CD4-positive, alpha-beta T cell treated with Interleukin-4 for 1 hour (primary cell): ENCODE results near the gene CBLN3.

Experiments
- DNase-seq, 2 donors: peaks; one replicate each; pipeline ENCODE4 v3.0.0-alpha.2; 2020 to 2022

CBLN3 gene

DNA sequence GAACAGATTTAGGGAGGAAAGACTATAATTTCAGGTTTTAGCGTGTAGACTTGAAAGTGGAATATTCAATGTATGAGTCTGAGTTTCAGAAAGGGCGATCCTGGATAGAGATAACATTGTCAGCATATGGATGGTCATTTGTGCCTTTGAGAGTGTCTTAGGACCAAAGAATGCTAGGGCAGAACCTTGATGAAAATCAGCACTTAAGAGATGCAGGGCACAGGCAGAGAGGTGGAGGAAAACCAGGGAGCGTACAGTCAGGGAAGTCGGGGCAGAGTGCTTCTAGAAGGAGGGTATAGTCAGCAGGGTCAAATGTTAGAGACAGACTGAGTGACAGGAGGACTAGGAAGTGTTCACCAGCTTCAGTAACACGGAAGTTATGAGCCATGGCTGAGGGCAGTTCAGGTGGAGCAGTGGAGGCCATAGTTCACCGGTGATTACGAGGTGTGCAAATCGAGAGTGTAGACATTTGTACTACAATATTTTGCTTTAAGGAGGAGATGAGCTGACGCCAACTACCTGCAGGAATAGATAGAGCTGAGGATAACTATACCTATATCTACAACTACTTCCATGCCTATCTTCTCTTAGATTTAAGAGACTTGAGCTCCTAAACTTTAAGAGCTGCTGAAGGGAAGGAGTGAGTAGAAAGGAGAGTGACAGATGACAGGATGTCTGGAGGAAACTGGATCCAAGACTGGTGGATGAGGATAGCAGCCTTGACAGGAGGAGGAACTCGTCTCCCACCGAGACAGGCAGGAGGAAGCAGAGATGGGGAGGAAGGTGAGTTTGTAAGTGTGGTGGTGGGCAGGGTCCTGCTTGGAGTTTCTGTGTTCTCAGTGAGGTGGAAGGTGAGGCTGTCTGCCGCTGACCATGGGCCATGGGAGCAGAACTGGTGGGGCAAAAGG lies 6.5 kb downstream of the CBLN3 start:
- DNase-seq: no peak

DNA sequence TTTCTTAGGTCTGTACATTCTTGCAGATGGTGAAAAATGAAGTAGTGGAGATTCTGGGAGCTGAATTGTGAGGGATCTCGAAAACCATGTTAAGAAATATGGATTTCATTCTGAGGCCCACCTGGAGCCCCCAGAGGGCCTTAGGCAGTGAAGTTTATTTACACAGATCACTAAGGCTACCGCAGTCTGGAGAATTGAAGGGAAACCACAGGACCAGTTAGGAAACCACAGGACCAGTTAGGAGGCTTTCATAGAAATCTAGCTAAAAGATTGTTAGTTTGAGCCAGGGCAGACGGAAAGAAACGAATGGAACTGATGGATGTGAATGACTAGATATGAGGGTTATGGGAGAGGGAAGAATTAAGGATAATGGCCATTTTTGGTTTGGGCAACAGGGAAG lies 7.2 kb downstream of the CBLN3 start:
- no peak for DNase-seq

DNA sequence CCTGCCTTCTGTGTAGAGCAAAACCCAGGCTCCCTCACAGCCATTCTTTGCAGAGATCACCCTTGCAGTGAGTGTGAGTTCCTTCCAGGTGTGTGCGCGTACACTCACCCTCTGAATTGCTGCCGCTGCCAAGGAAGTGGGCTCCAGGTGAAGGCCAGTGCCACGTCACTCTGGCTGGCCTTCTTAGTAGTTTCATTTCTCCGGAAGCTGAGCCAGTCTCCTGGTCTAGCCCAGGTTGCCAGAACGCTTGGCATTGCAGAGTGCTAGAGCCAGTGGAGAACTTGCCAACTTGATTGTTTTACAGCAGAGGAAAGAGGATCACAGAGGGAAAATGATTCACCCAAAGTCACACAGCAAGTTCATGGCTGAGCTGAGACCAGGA lies 11.0 kb downstream of the CBLN3 start:
- no peak for DNase-seq

DNA sequence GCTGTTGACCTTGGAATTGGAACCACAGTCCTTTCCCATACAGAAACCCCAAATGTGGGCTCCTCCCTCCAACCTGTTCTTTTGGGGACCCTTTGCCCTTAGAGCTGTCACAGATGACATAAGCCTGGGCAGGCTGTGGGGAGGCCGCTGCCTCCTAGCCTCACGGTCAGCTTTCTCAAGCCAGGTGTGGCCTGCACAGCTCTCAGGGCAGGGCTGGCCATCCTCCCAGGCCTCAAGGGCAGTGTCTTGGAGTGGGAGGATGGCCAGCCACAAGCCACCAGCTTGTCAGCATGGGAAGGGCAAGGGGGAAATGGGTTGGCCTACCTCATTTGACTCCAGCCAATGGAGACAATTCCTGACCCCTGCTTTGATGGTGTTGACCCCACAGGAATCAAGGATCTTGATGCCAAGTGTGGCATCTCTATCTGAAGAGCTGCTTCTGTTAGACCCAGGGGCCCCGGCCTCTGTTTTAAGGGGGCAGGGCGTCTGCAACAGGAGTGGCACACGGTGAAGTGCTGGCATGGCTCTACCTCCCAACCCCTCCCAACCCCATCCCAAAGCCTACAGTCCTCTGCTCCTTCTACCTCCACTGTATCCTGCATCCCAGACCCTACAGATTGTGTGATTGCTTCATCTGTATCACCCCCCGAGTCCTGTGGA lies 11.5 kb downstream of the CBLN3 start:
- no peak for DNase-seq

DNA sequence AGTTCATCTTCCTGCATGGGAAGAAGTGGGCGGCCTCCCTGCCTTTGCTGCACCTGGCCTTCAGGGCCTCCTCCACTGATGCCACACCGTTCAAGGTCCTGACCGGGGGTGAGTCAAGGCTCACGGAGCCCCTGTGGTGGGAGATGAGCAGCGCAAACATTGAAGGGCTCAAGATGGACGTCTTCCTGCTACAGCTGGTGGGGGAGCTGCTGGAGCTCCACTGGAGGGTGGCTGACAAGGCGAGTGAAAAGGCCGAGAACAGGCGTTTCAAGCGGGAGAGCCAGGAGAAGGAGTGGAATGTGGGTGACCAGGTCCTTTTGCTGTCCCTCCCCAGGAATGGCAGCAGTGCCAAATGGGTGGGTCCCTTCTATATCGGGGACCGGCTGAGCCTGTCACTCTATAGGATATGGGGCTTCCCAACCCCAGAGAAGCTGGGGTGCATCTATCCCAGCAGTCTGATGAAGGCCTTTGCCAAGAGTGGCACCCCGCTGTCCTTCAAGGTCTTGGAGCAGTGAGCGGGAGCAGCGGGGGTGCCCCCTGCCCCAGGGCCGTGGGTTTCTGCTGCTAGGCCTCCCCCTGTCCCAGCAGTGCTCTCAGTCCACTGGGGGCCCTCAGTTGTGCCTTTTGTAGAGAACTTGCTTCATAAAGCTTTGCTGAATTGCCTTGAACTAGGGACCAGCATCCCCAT lies 12.4 kb downstream of the CBLN3 start:
- DNase-seq: no peak

DNA sequence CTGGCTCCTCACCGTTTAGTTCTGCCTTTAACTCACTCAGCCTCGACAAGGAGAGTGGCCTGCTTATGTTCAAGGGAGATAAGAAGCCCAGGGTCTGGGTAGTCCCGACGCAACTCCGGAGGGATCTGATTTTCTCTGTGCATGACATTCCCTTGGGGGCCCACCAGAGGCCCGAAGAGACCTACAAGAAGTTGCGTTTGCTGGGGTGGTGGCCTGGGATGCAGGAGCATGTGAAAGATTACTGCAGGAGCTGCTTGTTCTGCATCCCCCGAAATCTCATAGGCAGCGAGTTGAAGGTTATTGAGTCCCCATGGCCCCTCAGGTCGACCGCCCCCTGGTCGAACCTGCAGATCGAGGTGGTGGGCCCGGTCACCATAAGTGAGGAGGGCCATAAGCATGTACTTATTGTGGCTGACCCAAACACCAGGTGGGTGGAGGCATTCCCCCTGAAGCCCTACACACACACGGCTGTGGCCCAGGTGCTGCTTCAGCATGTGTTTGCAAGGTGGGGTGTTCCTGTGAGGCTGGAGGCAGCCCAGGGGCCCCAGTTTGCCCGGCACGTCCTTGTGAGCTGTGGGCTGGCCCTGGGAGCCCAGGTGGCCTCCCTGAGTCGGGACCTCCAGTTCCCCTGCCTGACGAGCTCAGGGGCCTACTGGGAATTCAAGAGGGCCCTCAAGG lies 13.1 kb downstream of the CBLN3 start:
- DNase-seq: no peak

DNA sequence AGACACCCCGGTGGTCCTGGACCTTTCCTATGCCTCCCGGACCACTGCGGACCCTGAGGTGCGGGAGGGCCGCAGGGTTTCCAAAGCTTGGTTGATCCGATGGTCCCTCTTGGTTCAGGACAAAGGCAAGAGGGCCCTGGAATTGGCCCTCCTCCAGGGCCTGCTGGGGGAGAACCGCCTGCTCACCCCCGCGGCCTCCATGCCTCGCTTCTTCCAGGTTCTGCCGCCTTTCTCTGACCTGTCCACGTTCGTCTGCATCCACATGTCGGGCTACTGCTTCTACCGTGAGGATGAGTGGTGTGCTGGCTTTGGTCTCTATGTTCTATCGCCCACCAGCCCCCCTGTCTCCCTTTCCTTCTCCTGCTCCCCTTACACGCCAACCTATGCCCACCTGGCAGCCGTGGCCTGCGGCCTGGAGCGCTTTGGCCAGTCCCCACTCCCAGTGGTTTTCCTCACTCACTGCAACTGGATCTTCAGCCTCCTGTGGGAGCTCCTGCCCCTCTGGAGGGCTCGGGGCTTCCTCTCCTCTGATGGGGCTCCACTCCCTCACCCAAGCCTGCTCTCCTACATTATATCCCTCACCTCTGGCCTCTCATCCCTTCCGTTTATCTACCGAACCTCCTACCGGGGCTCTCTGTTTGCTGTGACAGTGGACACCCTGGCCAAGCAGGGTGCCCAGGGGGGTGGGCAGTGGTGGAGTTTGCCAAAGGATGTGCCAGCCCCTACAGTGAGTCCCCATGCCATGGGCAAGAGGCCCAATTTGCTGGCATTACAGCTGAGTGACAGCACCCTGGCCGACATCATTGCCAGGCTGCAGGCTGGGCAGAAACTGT lies 13.8 kb downstream of the CBLN3 start:
- DNase-seq: no peak

DNA sequence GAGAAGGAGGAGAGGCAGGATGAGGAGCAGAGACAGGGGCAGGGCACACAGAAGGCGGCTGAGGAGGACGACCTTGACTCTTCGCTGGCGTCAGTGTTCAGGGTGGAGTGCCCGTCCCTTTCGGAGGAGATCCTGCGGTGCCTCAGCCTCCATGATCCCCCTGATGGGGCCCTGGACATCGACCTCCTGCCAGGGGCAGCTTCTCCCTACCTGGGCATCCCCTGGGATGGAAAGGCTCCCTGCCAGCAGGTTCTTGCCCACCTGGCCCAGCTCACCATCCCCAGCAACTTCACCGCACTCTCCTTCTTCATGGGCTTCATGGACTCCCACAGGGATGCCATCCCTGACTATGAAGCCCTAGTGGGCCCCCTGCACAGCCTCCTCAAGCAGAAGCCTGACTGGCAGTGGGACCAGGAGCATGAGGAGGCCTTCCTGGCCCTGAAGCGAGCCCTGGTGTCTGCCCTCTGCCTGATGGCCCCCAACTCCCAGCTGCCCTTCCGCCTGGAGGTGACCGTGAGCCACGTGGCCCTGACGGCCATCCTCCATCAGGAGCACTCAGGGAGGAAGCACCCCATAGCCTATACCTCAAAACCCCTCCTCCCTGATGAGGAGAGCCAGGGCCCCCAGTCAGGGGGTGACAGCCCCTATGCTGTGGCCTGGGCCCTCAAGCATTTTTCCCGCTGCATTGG lies 14.6 kb downstream of the CBLN3 start:
- no peak for DNase-seq

DNA sequence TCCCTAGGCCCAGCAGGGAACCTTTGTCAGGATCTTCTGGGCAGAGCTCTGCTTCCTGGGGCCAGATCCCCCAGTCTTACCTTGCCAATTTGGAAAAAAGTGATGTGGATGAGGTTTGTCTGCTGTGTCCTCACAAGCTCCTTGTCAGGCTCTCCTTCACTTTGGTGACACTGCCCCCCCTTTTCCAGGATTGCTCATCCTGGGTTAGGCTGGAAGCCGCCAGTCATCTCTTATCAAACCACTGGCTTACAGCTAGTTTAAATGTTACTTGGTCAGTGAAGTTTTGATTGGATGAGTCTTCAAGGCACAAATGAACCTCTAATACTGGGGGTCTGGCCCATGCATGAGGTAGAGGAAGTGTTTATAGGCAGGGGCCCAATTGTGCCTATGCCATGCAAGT lies 15.4 kb downstream of the CBLN3 start:
- DNase-seq: no peak

DNA sequence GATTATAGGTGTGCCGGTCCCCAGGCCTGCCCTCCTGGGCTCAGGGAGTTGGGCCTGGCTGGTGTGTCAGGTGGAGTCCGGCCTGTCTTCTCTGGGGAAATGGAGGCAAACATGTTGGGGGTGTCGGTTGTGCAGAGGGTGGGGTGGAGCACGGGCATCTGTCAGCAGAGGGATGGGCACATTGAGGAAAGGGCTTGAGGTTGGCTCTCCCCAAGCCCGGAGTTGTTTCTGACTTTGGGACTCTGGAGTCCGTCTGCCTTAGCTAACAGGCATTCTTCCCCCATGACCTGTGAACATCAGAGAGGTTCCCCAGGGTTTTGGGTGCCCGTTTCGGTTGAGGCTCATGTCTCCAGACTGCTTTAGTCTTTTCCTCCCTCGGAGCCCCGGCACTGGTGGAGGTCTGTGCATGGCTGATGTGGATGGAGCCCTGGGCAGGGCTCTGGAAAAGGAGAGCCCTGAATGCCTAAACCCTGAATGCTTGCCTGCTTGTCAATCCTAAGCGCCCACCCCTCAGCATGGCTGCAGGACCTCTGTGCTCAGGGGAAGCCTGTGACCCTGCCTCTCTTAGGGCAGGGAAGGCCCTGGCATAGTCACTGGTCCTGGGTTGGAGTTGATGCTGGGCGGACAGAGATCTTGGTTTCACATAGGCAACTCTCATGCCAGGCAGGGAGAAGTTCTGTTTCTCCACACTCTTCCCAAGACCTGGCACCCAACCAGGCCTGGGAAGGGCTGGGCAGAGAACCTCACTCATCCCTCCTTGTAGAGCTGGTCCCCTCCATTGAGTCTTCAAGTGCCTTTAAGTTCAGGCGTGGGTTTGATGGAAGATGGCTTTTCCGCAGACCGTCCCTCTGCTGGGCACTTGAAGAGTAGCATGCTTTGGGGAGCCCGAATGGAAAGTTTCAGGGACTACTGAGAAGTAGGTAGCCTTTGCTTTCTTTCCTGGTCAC lies 17.8 kb downstream of the CBLN3 start:
- peak; percentile 44 to 50 for DNase-seq

DNA sequence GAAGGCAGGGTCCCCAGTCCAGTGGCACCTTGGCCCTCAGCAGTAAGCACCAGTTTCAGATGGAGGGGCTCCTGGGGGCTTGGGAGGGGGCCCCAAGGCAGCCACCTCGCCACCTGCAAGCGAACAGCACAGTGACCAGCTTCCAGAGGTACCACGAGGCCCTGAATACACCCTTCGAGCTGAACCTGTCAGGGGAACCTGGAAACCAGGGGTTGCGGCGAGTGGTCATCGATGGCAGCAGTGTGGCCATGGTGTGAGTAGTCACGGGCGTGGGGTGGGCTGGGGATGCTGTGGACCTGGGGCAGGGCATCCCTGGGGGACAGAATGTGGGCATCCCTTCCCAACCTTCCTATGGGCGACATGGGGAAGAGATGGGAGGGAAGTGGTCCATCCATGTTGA lies 19.5 kb downstream of the CBLN3 start:
- no peak for DNase-seq

DNA sequence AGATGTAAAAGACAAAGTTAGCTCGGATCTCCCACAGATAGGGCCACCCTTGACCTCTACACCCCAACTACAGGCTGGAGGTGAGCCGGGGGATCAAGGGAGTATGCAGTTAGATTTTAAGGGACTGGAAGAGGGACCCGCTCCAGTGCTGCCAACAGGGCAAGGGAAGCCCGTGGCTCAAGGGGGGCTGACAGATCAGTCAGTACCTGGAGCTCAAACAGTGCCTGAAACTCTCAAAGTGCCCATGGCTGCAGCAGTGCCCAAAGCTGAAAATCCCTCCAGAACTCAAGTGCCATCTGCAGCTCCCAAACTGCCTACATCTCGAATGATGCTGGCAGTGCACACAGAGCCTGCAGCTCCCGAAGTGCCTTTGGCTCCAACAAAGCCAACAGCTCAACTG lies 20.3 kb downstream of the CBLN3 start:
- no peak for DNase-seq

DNA sequence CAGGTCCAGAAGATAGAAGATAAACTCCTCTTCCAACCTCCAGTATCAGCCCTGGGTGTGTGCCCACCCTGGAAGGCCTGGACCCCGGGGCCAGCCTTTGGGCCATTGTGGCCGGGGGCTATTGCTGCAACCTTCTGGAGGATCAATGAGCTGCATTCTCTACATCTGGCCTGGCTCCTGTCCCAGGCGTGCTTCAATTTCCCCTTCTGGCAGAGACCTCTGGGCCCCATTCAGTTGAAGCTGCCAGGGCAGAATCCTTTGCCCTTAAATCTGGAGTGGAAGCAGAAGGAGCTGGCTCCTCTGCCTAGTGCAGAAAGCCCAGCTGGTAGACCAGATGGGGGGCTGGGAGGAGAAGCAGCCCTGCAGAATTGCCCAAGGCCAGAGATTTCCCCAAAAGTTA lies 20.7 kb downstream of the CBLN3 start:
- no peak for DNase-seq

DNA sequence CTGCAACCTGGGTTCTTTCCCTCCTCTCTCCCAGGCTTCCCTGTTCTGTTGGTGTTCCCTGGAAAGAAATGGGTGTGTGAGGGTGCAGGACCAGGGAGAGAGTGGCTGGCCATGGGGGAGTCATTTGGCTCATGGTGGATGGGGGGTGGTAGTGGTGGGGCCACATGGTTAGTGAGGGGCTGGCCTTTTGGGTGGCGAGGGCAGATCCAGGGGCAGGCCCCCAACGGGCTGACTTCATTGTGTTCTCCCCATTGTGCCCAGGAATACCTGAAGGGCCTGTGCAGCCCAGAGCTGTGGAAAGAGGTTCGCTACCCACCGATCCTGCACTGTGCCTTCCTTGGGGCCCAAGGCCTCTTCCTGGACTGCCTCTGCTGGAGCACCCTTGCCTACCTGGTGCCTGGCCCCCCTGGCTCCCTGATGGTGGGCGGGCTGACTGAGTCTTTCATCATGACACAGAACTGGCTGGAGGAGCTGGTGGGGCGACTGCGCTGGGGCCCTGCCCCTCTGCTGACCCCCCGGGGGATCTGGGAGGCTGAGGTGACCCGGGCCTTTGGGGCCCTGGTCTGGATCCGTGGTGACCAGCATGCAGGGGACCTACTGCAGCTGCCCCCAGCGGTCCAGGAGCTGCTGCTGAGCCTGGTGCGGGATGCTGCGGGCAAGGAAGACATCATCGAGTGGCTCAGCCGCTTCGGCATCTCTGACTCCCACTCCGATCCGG lies 21.7 kb downstream of the CBLN3 start:
- no peak for DNase-seq

DNA sequence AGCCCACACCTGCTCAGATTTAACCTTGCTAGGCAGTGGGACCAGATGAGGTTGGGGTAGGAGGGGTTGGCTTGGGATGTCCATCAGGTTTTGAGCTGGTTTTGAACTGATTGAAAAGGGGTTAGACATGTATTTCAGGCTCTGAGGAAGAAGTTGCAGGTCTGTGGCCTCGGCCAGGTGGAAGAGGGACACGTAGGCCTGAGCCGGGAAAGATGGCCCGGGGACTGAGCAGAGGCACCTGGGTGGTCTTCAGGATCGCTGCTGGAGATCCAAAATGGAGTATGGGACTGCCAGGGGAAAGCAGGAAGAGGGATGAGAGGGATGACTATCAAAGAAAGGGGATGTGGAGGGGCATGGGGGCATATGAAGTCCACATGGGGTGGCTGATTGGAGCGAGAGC lies 23.1 kb downstream of the CBLN3 start:
- no peak for DNase-seq

DNA sequence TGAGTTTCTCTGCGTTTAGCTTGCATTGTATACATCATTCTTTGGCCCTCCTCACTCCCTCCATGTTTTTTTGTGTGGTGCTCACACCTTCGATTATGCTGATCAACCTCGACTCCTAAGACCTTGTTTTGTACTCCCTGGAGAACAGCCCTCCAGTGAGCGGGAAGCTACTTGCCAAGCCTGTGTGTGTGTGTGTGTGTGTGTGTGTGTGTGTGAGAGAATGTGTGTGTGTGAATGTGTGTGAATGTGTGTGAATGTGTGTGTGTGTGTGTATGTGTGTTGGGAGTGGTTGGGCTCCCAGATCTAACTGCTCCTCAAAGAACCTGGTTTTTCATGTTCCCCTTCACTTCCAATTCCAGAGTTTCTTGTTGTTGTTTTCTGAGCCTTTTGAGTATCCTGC lies 24.7 kb downstream of the CBLN3 start:
- DNase-seq: no peak

DNA sequence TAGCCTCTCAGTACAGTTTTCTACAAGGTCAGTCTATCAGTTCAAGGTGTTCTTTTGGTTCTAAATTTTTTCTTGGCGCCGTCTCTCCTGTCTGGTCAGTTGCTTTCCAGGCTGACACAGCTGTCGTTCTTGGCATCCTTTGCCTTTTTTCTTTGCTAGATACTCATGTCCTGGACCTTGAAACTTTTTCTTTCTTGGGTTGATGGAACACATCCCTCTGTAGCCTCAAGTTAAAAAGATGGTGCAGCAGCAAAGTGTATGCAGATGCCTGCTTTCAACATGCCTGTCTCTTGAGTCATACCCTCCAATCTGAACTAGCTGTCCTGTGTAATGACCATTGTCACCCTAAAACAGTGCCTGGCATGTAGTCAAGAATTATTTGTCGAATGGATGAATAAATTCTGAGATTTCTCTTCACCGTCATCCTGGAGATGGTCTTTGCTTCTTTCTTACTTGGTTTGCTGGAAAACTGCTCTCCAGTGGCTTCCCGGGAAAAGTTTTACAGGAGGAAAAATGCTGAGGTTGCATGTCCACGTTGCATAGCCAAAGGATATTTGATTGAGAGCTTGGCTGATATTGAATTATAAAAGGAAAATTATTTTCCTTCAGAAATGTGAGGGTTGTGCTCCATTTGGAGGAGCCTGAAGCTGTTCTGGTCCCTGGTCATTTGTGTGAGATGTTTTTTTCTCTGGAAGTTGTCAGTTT lies 26.0 kb downstream of the CBLN3 start:
- DNase-seq: no peak

DNA sequence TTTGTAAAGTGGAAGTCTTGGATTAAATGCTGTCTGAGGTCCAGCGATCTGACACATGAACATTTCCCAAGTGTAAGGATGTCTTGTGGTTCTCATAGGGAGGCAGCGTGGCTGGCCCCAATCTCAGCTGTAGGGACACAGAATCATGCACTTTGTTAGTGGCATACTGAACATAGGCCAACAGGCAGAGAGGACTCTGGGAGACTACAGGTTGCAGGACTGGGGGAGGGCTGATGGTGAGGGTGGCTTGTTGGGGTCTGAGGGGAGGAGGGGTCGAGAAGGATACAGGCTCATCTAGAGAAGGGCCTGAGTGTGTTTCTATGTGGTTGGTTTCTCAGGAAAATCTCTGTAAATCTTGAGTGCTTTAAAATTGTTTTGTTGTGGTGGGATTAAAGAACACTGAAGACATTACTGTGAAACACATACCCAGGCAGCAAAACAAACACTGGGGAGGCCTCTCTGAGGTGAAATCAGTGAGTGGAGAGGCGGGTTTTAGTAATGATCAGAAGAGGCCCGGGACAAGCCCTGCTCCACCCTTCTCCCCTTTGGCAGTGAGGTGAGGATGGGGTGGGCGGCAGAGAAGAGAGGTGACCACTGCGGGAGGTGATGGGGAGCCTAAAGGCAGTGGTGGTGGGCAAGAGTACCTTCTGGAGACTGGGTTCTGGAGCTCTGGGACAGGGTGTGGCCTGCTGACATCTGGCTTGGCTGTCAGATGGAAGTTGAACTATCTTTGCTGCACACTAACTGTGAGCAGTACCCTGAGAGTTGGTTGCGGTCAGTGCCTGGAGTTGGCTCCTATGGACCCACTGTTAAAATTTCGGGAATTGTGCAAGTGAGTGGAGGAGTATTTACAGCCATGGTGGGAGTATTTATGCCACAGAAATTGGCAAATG lies 27.4 kb downstream of the CBLN3 start:
- DNase-seq: no peak
